H9 (cell line): ENCODE measurements around the gene BRI3. TPM values are rescaled to one million over a fixed set of nuclear protein-coding genes. Genes with fewer than 3 reads are reported as not detected.
A peak's percentile ranks its signal among the peaks of the same experiment; 100 is the strongest.

Experiments
- DNase-seq: peaks from one replicate; pipeline ENCODE4 v3.0.0-alpha.2; 2017
- H2AFZ ChIP-seq: one replicate; pipeline ENCODE4 v1.6.1; 2013; ENCODE audit warnings: mild to moderate bottlenecking, low read length, control low read depth, moderate library complexity
- H2AK5ac ChIP-seq: 2 replicates; pipeline ENCODE4 v1.6.1; 2013; ENCODE audit warnings: low read length, control low read depth, mixed read lengths; ENCODE audit not compliant: insufficient read length
- H2BK120ac ChIP-seq: one replicate; pipeline ENCODE4 v1.6.1; 2013; ENCODE audit warnings: low read depth, mild to moderate bottlenecking, low read length, control low read depth, inconsistent platforms; ENCODE audit not compliant: poor library complexity, severe bottlenecking
- H2BK12ac ChIP-seq: 2 replicates; pipeline ENCODE4 v1.6.1; 2013; ENCODE audit warnings: low read length, control low read depth, mixed read lengths, low read depth; ENCODE audit not compliant: insufficient read length
- H2BK15ac ChIP-seq: 2 replicates; pipeline ENCODE4 v1.6.1; 2013; ENCODE audit warnings: low read depth, low read length, control low read depth
- H2BK20ac ChIP-seq: one replicate; pipeline ENCODE4 v1.6.1; 2013; ENCODE audit warnings: low read depth, mild to moderate bottlenecking, low read length, control low read depth, inconsistent platforms; ENCODE audit not compliant: poor library complexity, severe bottlenecking
- H2BK5ac ChIP-seq: 2 replicates; pipeline ENCODE4 v1.6.1; 2013; ENCODE audit warnings: low read length, control low read depth, mixed read lengths; ENCODE audit not compliant: insufficient read length
- H3K14ac ChIP-seq: 2 replicates; pipeline ENCODE4 v1.6.1; 2013; ENCODE audit warnings: low read length, control low read depth; ENCODE audit not compliant: insufficient read depth
- H3K18ac ChIP-seq: 2 replicates; pipeline ENCODE4 v1.6.1; 2013; ENCODE audit warnings: low read depth, mild to moderate bottlenecking, mixed read lengths, low read length, control low read depth; ENCODE audit not compliant: insufficient read length
- H3K23ac ChIP-seq: 2 replicates; pipeline ENCODE4 v1.6.1; 2013; ENCODE audit warnings: low read length, control low read depth, mixed read lengths, low read depth; ENCODE audit not compliant: insufficient read length
- H3K23me2 ChIP-seq: 2 replicates; pipeline ENCODE4 v1.6.1; 2013; ENCODE audit warnings: low read depth, mild to moderate bottlenecking, mixed read lengths, low read length, control low read depth; ENCODE audit not compliant: insufficient read length, poor library complexity, severe bottlenecking
- H3K27ac ChIP-seq: 2 replicates; pipeline ENCODE4 v1.5.1; 2013; ENCODE audit warnings: low read length, control low read depth, mixed read lengths, low read depth; ENCODE audit not compliant: insufficient read length
- H3K27me3 ChIP-seq: 2 replicates; pipeline ENCODE4 v1.6.1; 2013; ENCODE audit warnings: low read length, control low read depth, inconsistent platforms; ENCODE audit not compliant: insufficient read depth
- H3K4ac ChIP-seq: 2 replicates; pipeline ENCODE4 v1.6.1; 2013; ENCODE audit warnings: low read depth, mild to moderate bottlenecking, control low read depth, inconsistent platforms, low read length, moderate library complexity
- H3K4me1 ChIP-seq: 2 replicates; pipeline ENCODE4 v1.6.1; 2013; ENCODE audit warnings: low read length, control low read depth, inconsistent platforms; ENCODE audit not compliant: insufficient read depth
- H3K4me2 ChIP-seq: 2 replicates; pipeline ENCODE4 v1.6.1; 2013; ENCODE audit warnings: low read length, control low read depth, mixed read lengths; ENCODE audit not compliant: insufficient read length, insufficient read depth
- H3K56ac ChIP-seq: 2 replicates; pipeline ENCODE4 v1.6.1; 2013; ENCODE audit warnings: low read depth, mild to moderate bottlenecking, mixed read lengths, low read length, control low read depth; ENCODE audit not compliant: insufficient read length
- H3K79me1 ChIP-seq: 2 replicates; pipeline ENCODE4 v1.6.1; 2013; ENCODE audit warnings: low read depth, mild to moderate bottlenecking, moderate library complexity, low read length, control low read depth, inconsistent platforms; ENCODE audit not compliant: insufficient read depth, poor library complexity, severe bottlenecking
- H3K79me2 ChIP-seq: 2 replicates; pipeline ENCODE4 v1.6.1; 2013; ENCODE audit warnings: low read length, control low read depth, inconsistent platforms; ENCODE audit not compliant: insufficient read depth
- H3K9ac ChIP-seq: 2 replicates; pipeline ENCODE4 v1.6.1; 2013; ENCODE audit warnings: low read length, control low read depth, mixed read lengths; ENCODE audit not compliant: insufficient read length; ENCODE audit errors: extremely low read depth
- H3K9me3 ChIP-seq: one replicate; pipeline ENCODE4 v1.6.1; 2013; ENCODE audit warnings: low read depth, low read length, inconsistent platforms; ENCODE audit not compliant: control insufficient read depth
- H3T11ph ChIP-seq: one replicate; pipeline ENCODE4 v1.6.1; 2013; ENCODE audit warnings: mild to moderate bottlenecking, low read length, control low read depth, inconsistent platforms
- H4K20me1 ChIP-seq: one replicate; pipeline ENCODE4 v1.6.1; 2013; ENCODE audit not compliant: control insufficient read depth, insufficient read length, insufficient read depth
- H4K5ac ChIP-seq: 2 replicates; pipeline ENCODE4 v1.6.1; 2013; ENCODE audit warnings: low read depth, mild to moderate bottlenecking, mixed read lengths, low read length, control low read depth; ENCODE audit not compliant: insufficient read length
- H4K8ac ChIP-seq: replicated peaks from 2 replicates; pipeline ENCODE4 v1.6.1; 2013; ENCODE audit warnings: low read length, control low read depth, mixed read lengths, low read depth; ENCODE audit not compliant: insufficient read length
- H4K91ac ChIP-seq: 2 replicates; pipeline ENCODE4 v1.6.1; 2013; ENCODE audit warnings: low read depth, mild to moderate bottlenecking, moderate library complexity, mixed read lengths, low read length, control low read depth; ENCODE audit not compliant: insufficient read length
- H3K27ac Mint-ChIP-seq, 3 experiments: 2 replicates in 2 of 3; 3 replicates in 1 of 3; pipeline ENCODE4 v1.8.0; 2020 to 2021; ENCODE audit warnings: mixed read lengths in 3 of 3, mild to moderate bottlenecking in 1 of 3, moderate library complexity in 1 of 3
- H3K27me3 Mint-ChIP-seq: 2 replicates; pipeline ENCODE4 v1.8.0; 2021; ENCODE audit warnings: low read depth, mild to moderate bottlenecking, moderate library complexity, mixed read lengths
- H3K36me3 Mint-ChIP-seq, 3 experiments: 2 replicates in 2 of 3; 3 replicates in 1 of 3; pipeline ENCODE4 v1.8.0; 2020 to 2021; ENCODE audit warnings: low read depth in 3 of 3, mixed read lengths in 3 of 3; ENCODE audit not compliant: insufficient read depth in 1 of 3
- H3K4me1 Mint-ChIP-seq, 2 experiments: 2 replicates each; pipeline ENCODE4 v1.8.0; 2020; ENCODE audit warnings: mixed read lengths in 2 of 2
- H3K4me3 Mint-ChIP-seq, 2 experiments: 2 replicates in 1 of 2; 3 replicates in 1 of 2; pipeline ENCODE4 v1.8.0; 2020 to 2021; ENCODE audit warnings: mild to moderate bottlenecking in 2 of 2, mixed read lengths in 2 of 2, moderate library complexity in 1 of 2
- H3K9me3 Mint-ChIP-seq, 2 experiments: 2 replicates in 1 of 2; 3 replicates in 1 of 2; pipeline ENCODE4 v1.8.0; 2020; ENCODE audit warnings: mild to moderate bottlenecking in 2 of 2, mixed read lengths in 2 of 2, moderate library complexity in 1 of 2
- CTCF ChIP-seq: fragments of 200-600 bp; sonication (generic); conservative IDR thresholded peaks from 3 replicates; pipeline ENCODE4 v1.8.0; 2021; ENCODE audit warnings: antibody characterized with exemption, mild to moderate bottlenecking
- WGBS: extraction: QIAGEN DNeasy Blood & Tissue Kit; methylation state at CpG from one replicate; pipeline ENCODE4 v1.1.7; 2013; ENCODE audit warnings: missing lambda C conversion rate, low lambda C conversion rate, mixed read lengths; ENCODE audit not compliant: insufficient read length; ENCODE audit errors: extremely low coverage; 5-methylcytosine and 5-hydroxymethylcytosine counted together
- total RNA-seq: library from RNA; stranded (reverse); gene quantifications from 2 replicates; pipeline ENCODE4 v1.2.1, GENCODE V29; 2021

Gene BRI3
- total RNA-seq, 1 experiment from 2014 or later: 102 TPM

- peaks cover 6% of the 10 kb centered on the region for H3K79me1 ChIP-seq
- no peak overlapping the region for H2BK5ac ChIP-seq
- peaks cover 11% of the 10 kb centered on the region for H3K23me2 ChIP-seq
- H4K91ac ChIP-seq: no peak overlapping the region
- H3K9ac ChIP-seq: no peak overlapping the region
- H3K14ac ChIP-seq: no peak overlapping the region
- no peaks in the 10 kb centered on the region for H3K9me3 ChIP-seq
- H4K5ac ChIP-seq: no peak overlapping the region
- no peak overlapping the region for H3K27ac ChIP-seq
- no peak overlapping the region for H3K27ac Mint-ChIP-seq
- H3K4me1 ChIP-seq: no peaks in the 10 kb centered on the region; the same call in 1 of the 2 replicates
- H2AK5ac ChIP-seq: no peak overlapping the region
- peaks cover 6 to 15% (median 14%) of the 10 kb centered on the region in 3 experiments for H3K36me3 Mint-ChIP-seq
- no peak overlapping the region for H2BK120ac ChIP-seq
- peaks cover under 1% of the 10 kb centered on the region; the same call in 1 of the 2 replicates for H3K79me2 ChIP-seq
- H3K9me3 Mint-ChIP-seq: no peaks in the 10 kb centered on the region
- no peak overlapping the region for H3K4me2 ChIP-seq
- H3K4ac ChIP-seq: no peak overlapping the region
- TF ChIP-seq CTCF: no peak
- H2BK20ac ChIP-seq: no peak overlapping the region
- no peak overlapping the region for H2BK12ac ChIP-seq
- H3K18ac ChIP-seq: no peak overlapping the region
- no peak overlapping the region for H2BK15ac ChIP-seq
- H3T11ph ChIP-seq: no peak overlapping the region
- no peak overlapping the region for H3K56ac ChIP-seq
- peak overlapping the region; percentile 84 to 89 for H3K4me3 Mint-ChIP-seq
- WGBS: no CpG with 5 or more reads among the region's 19 CpGs
- H3K4me1 Mint-ChIP-seq: peaks cover 33 to 42% of the 10 kb centered on the region in 2 experiments
- no peak overlapping the region for H2AFZ ChIP-seq
- H4K20me1 ChIP-seq: no peaks in the 10 kb centered on the region
- H3K27me3 ChIP-seq: no peaks in the 10 kb centered on the region
- no peak for DNase-seq
- H4K8ac ChIP-seq: no peak overlapping the region
- H3K27me3 Mint-ChIP-seq: peaks cover 2% of the 10 kb centered on the region
- no peak overlapping the region for H3K23ac ChIP-seq
Observed at GRCh38 chr7:98283127-98283886, 1.8 kb downstream of the BRI3 start.
